A673 (cell line): ENCODE data around the gene BBX. TPM values are rescaled to one million over a fixed set of nuclear protein-coding genes. Genes with fewer than 3 reads are reported as not detected.
A peak's percentile ranks its signal among the peaks of the same experiment; 100 is the strongest.

Source experiments
- BruUV-seq: library from RNA; stranded (reverse); fragments of 400-500 nt; replicated peaks from 2 replicates; lab custom pipeline; 2021; lab: Mats Ljungman, UMichigan
- CTCF ChIA-PET: fragments of 300-600 bp; sonication (Branson Sonifier 250); formaldehyde crosslinking; loops from one replicate; lab custom pipeline; 2022; ENCODE audit warnings: antibody characterized with exemption; lab: Charles Lee
- POLR2A ChIA-PET: fragments of 300-600 bp; sonication (Branson Sonifier 250); formaldehyde crosslinking; loops from one replicate; lab custom pipeline; 2022; ENCODE audit warnings: antibody characterized with exemption; ENCODE audit not compliant: low non-redundant PET; lab: Charles Lee
- DNase-seq: peaks from one replicate; pipeline ENCODE4 v3.0.0-alpha.2; 2015; ENCODE audit warnings: low spot score
- H3K27ac ChIP-seq: fragments of 200-600 bp; sonication (generic); 2 replicates; pipeline ENCODE4 v1.5.1; 2016; ENCODE audit warnings: mixed run types, low read depth, mild to moderate bottlenecking, mixed read lengths, antibody characterized with exemption, low read length; ENCODE audit not compliant: poor library complexity, severe bottlenecking
- H3K27me3 ChIP-seq: fragments of 200-600 bp; sonication (generic); replicated peaks from 2 replicates; pipeline ENCODE4 v1.6.1; 2017; ENCODE audit warnings: mixed run types, low read depth, mild to moderate bottlenecking, mixed read lengths, antibody characterized with exemption, low read length; ENCODE audit not compliant: insufficient read depth, poor library complexity
- H3K36me3 ChIP-seq: fragments of 200-600 bp; sonication (generic); 2 replicates; pipeline ENCODE4 v1.6.1; 2016; ENCODE audit warnings: mixed run types, mild to moderate bottlenecking, mixed read lengths, antibody characterized with exemption, low read length; ENCODE audit not compliant: insufficient read depth, poor library complexity, severe bottlenecking
- H3K4me1 ChIP-seq: fragments of 200-600 bp; sonication (generic); 2 replicates; pipeline ENCODE4 v1.6.1; 2017; ENCODE audit warnings: mixed run types, mild to moderate bottlenecking, mixed read lengths, antibody characterized with exemption, low read length; ENCODE audit not compliant: insufficient read depth, poor library complexity, severe bottlenecking
- H3K4me3 ChIP-seq: fragments of 200-600 bp; sonication (generic); 2 replicates; pipeline ENCODE4 v1.5.1; 2016; ENCODE audit warnings: low read depth, mixed run types, mild to moderate bottlenecking, mixed read lengths, low read length; ENCODE audit not compliant: poor library complexity, severe bottlenecking
- H3K9me3 ChIP-seq: fragments of 200-600 bp; sonication (generic); 2 replicates; pipeline ENCODE4 v1.6.1; 2016; ENCODE audit warnings: mixed run types, low read depth, mild to moderate bottlenecking, mixed read lengths, antibody characterized with exemption, low read length; ENCODE audit not compliant: poor library complexity, severe bottlenecking
- EZH2 ChIP-seq: fragments of 200-600 bp; sonication (generic); IDR thresholded peaks from 2 replicates; pipeline ENCODE4 v1.6.1; 2017; ENCODE audit warnings: borderline replicate concordance, low read depth, mild to moderate bottlenecking, mixed read lengths, antibody characterized with exemption, low read length; ENCODE audit not compliant: poor library complexity, severe bottlenecking
- intact Hi-C: fragments of 100-400 bp; cut with micrococcal nuclease; formaldehyde crosslinking; loops from one replicate; pipeline ENCODE4 v1.10.0; 2022; ENCODE audit not compliant: unreplicated experiment
- total RNA-seq: library from RNA; stranded (reverse); gene quantifications from 2 replicates; pipeline ENCODE4 v1.2.3, GENCODE V29; 2021
- TF ChIP-seq, protein P1 (sequence below): fragments of 300-800, 200-600 bp; sonication (generic); conservative IDR thresholded peaks from 2 replicates; pipeline ENCODE4 v1.5.1; 2017; ENCODE audit warnings: low read depth, mild to moderate bottlenecking, antibody characterized with exemption, low read length, moderate library complexity, mixed read lengths

BBX gene
- total RNA-seq, 1 experiment from 2014 or later, result 28.9 TPM

GRCh38 chr3:107521469-107522059 lies 1.2 kb upstream of the BBX start:
- TF ChIP-seq EZH2, result no peak
- TF ChIP-seq, protein P1, sequence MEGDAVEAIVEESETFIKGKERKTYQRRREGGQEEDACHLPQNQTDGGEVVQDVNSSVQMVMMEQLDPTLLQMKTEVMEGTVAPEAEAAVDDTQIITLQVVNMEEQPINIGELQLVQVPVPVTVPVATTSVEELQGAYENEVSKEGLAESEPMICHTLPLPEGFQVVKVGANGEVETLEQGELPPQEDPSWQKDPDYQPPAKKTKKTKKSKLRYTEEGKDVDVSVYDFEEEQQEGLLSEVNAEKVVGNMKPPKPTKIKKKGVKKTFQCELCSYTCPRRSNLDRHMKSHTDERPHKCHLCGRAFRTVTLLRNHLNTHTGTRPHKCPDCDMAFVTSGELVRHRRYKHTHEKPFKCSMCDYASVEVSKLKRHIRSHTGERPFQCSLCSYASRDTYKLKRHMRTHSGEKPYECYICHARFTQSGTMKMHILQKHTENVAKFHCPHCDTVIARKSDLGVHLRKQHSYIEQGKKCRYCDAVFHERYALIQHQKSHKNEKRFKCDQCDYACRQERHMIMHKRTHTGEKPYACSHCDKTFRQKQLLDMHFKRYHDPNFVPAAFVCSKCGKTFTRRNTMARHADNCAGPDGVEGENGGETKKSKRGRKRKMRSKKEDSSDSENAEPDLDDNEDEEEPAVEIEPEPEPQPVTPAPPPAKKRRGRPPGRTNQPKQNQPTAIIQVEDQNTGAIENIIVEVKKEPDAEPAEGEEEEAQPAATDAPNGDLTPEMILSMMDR, result no peak
- CTCF ChIA-PET, result no interaction called here
- intact Hi-C loops, result loop anchor here (5.0 to 10.0 kb wide), 2 partner anchors 89 to 277 kb away; no protein-coding TSS in a partner anchor
- Histone ChIP-seq H3K4me1 (peaks cover 3% of the 10 kb centered on the region), H3K27ac (no peak overlapping the region), H3K4me3 (no peak overlapping the region), H3K36me3 (no peaks in the 10 kb centered on the region), H3K27me3 (no peaks in the 10 kb centered on the region), H3K9me3 (no peaks in the 10 kb centered on the region)
- POLR2A ChIA-PET, result no interaction called here
- no peak for DNase-seq
- no TSS peak for BruUV-seq

DNA sequence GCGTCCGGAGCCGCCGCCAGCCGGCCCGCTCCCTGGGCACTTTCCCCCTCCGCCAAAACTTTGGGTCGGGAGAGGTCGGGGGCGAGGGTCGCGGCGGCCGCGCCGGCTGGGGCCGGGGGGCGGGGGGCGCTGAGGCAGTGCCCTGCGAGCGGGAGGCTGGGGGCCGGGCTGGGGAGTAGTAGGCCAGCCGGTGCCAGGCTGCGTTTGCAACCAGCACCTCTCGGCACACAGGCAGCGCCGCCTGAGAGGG lies 452 bp downstream of the BBX start:
- Histone ChIP-seq H3K27me3 (no peaks in the 10 kb centered on the region), H3K4me3 (peak overlapping the region; percentile 93), H3K9me3 (no peaks in the 10 kb centered on the region), H3K27ac (peak overlapping the region; percentile 87), H3K4me1 (peaks cover 3% of the 10 kb centered on the region), H3K36me3 (no peaks in the 10 kb centered on the region)
- ChIA-PET POLR2A (interaction anchor here (0.5 kb wide), 1 partner anchor 429 kb away, joined by 6 read pairs; no protein-coding TSS in a partner anchor), CTCF (no interaction called here)
- no TSS peak for BruUV-seq
- intact Hi-C loops, result loop anchor here (5.0 to 10.0 kb wide), 2 partner anchors 91 to 278 kb away; no protein-coding TSS in a partner anchor
- no peak for TF ChIP-seq EZH2
- TF ChIP-seq, protein P1, result no peak
- no peak for DNase-seq

DNA sequence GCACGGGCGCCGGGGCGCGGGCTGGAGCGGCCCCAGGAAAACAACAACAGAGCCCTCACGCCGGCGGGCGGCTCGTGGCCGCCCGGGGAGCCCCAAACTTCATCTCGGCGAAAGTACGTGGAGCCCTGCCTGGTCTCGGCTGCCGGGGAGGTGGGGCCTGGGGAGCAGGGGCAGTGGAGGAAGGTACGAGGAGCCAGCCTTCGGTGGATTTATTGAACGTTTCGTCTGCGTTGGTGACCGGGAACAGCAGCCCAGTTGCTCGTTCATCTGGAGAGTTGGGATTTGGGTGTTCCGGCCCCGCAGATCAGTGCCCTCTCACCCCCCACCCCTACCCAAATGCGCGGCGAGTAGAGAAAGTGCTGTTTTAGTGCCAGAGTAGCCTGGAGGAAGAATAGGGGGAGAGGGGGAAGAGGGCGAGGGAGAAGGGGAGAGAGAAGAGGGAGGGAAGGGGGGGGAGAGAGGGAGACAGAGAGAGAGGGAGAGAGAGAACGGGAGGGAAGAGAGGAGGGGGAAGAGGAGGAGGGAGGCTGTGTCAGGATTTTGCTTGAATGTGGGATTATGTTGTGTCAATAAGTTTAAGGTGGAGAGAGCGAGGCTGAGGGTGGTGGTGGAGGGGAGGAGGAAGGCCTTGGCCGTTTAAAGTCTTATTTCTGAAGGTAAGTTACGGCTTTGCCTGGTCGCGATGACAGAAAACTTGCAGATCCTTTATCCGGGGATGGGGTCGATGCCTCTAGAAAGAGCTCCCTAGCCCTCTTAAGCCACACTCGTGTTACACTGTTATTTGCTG lies 970 bp downstream of the BBX start:
- BruUV-seq, result no TSS peak
- peak overlapping the region; percentile 87 for H3K27ac ChIP-seq
- no peaks in the 10 kb centered on the region for H3K36me3 ChIP-seq
- H3K9me3 ChIP-seq, result no peaks in the 10 kb centered on the region
- H3K27me3 ChIP-seq, result no peaks in the 10 kb centered on the region
- TF ChIP-seq EZH2, result no peak
- TF ChIP-seq, protein P1, result no peak
- DNase-seq, result peak; percentile 68
- peaks cover 3% of the 10 kb centered on the region for H3K4me1 ChIP-seq
- intact Hi-C loops, result loop anchor here (5.0 to 10.0 kb wide), 2 partner anchors 91 to 279 kb away; no protein-coding TSS in a partner anchor
- POLR2A ChIA-PET, result no interaction called here
- CTCF ChIA-PET, result interaction anchor here (1.0 kb wide), 1 partner anchor 252 kb away, joined by 4 read pairs; no protein-coding TSS in a partner anchor
- H3K4me3 ChIP-seq, result peak overlapping the region; percentile 93
